GM23338 (cell line): ENCODE data around the gene TGFBR3.

Source experiments
- CTCF ChIP-seq, 2 experiments: fragments of 200-600 bp in 1 of 2; sonication (generic) in 1 of 2; conservative IDR thresholded peaks; 2 replicates each; pipeline versions ENCODE4 v1.5.1 to v1.6.1; 2016 to 2017; ENCODE audit warnings: antibody characterized with exemption in 2 of 2, low read depth in 2 of 2, mild to moderate bottlenecking in 2 of 2, moderate library complexity in 1 of 2
- EZH2 ChIP-seq: fragments of 200-600 bp; sonication (generic); IDR thresholded peaks from one replicate; pipeline ENCODE4 v1.8.0; 2017; ENCODE audit warnings: antibody characterized with exemption, mild to moderate bottlenecking, low read depth; ENCODE audit not compliant: unreplicated experiment
- EZH2phosphoT487 ChIP-seq: fragments of 200-600 bp; sonication (generic); IDR thresholded peaks from one replicate; pipeline ENCODE4 v1.8.1; 2018; ENCODE audit warnings: antibody characterized with exemption; ENCODE audit not compliant: unreplicated experiment
- POLR2AphosphoS5 ChIP-seq: IDR thresholded peaks from 2 replicates; pipeline ENCODE4 v1.6.1; 2016; ENCODE audit warnings: antibody characterized with exemption, low read depth
- REST ChIP-seq: IDR thresholded peaks from one replicate; pipeline ENCODE4 v1.6.1; 2018; ENCODE audit warnings: antibody characterized with exemption; ENCODE audit not compliant: unreplicated experiment

DNA sequence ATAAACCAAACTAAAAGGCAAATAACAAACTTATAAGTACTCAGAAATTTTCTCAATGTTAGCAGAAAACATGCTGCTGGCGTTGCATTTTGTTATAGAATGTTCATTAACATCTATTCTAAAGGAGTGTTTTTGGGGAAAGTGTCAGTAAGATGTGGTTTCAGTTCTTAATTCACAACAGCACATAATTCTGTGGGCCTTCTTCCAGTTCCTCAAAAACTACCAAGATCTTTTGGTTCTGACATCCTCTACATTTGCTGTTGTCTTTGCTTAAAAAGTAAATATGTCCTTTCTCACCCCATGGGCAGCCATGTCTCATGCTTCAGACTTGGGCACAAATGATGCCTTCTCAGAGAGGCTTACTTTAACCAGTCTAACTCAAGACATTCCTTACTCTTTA is 232.8 kb downstream of the TGFBR3 start:
- TF ChIP-seq POLR2AphosphoS5 (no peak), CTCF (conservative IDR thresholded peaks at IDR 0.05; ENCODE audit: low read depth in 2 of 2) (no peak), EZH2phosphoT487 (no peak), REST (no peak), EZH2 (no peak)
